NCI-H2171 (cell line): ENCODE results near the gene NHLRC4.

Experiments used
- DNase-seq: peaks from one replicate; lab custom pipeline; 2025; lab: John Stamatoyannopoulos, UW

The NHLRC4 gene

DNA sequence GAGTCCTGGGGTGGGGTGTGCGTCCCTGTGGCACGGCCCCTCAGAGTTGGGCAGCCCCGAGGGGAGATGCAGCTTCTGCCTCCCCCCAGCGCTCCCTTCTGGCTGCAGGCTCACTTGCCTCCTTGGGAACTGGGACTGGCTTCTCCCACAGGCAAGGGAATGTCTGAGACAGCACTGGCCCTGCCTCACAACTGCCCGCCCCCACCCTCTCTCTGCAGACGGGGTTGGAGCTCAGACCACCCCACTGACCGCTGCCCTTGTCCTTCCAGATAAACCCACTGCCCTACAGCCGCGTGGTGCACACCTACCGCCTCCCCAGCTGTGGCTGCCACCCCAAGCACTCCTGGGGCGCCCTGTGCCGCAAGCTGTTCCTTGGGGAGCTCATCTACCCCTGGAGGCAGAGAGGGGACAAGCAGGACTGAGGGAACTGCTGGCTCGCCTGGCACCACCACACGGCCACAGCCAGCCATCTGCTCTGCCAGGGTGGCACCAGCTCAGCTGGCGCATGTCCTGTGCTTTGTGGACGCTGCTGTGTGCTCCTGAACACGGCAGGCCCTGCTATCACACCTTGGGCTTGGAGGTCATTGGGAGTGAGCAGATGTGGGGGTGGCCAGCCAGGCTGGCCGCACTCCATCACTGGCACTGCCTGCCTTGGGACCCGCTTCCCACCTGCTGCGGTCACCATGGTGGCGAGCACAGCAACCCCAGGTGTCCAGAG lies 16.0 kb downstream of the NHLRC4 start:
- no peak for DNase-seq

GRCh38 chr16:583470-583814 lies 16.6 kb downstream of the NHLRC4 start:
- DNase-seq, result no peak

- DNase-seq, result peak; percentile 64
These were observed 17.2 kb downstream of the NHLRC4 start for GRCh38 chr16:583815-584591.

DNA sequence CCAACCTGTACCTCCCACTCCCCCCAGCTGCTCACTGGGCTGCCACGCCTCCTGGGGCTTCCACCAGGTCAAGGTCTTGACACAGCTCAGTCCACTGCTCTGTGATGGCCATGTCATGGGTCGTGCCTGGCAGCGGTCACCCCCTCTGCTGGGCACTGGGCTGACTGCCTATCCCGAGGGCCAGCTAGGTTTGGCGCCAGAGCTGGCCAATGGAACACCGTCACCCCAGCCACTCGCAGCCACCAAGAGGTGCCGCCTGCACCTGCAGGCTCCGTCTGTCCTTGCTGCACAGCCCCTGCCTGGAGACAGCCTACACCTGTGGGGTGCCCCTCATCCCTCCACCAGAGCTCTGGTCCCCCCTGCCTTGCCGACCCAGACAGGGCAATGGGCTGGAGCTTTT lies 18.5 kb downstream of the NHLRC4 start:
- no peak for DNase-seq

DNA sequence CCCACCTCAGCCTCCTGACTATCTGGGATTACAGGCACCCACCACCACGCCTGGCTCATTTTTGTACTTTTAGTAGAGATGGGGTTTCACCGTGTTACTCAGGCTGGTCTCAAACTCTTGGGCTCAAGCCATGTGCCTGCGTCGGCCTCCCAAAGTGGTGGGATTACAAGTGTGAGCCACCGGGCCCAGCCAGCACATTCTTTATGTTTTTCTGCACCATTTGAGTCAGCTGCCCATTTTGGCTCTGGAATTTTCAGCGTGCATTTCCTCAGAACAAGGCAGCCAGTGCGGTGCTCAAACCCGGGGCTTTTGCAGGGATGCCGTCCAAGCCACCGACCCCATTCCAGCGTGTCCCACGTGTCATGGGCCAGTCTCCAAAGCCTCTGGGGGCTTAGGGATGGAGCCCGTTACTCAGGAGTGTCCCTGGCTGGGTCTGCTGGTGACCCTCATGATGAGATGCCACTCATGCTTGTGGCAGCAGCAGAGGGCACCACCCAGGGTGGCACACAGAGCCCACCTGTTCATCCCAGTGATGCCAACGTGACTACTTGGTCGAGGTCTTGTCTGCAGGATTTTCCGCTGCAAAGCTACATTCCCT lies 19.3 kb downstream of the NHLRC4 start:
- DNase-seq, result no peak

DNA sequence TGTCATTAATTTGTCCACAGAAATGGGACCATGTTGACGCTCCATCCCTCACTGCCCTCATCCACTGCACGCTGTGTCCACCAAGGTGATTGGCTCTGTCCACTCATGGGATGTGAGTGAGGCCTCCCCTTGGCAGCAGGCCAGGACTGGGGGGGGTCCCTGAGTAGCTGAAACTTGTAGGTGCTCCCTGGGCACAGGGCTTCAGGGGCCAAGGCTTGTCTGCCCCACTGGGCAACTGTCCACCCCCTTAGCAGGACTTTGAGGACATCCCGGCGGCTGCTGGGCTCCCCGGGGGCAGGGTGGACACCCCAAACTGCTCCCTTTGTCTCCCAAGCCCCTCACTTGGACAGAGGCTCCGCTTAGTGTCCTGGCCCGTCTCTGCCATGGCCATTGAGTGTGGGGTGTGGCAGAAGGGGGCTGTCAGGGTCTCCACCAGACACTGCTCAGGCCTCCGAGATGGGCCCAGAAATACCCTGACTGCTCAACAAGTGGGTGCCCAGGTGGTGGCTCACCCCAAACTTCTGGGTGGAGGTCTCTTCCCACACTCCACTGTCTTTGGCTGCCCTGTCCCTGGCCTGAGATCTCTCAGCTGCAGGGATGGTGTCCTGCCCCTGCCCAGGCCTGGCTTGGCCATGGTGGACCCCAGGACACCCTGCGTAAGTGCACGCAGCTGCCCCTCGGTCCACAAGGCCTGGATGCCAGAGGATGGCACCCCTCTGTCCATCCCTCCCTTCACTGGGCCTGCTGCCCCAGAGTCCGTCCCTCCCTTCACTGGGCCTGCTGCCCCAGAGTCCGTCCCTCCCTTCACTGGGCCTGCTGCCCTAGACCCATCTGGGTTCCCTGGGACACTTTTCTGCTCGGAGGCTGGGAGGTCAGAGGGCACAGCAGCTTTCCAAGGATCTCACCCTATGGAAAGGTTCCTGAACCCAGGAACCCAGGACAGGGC lies 20.1 kb downstream of the NHLRC4 start:
- no peak for DNase-seq

- DNase-seq, result no peak
These were observed 21.8 kb downstream of the NHLRC4 start for GRCh38 chr16:588639-588888.

DNA sequence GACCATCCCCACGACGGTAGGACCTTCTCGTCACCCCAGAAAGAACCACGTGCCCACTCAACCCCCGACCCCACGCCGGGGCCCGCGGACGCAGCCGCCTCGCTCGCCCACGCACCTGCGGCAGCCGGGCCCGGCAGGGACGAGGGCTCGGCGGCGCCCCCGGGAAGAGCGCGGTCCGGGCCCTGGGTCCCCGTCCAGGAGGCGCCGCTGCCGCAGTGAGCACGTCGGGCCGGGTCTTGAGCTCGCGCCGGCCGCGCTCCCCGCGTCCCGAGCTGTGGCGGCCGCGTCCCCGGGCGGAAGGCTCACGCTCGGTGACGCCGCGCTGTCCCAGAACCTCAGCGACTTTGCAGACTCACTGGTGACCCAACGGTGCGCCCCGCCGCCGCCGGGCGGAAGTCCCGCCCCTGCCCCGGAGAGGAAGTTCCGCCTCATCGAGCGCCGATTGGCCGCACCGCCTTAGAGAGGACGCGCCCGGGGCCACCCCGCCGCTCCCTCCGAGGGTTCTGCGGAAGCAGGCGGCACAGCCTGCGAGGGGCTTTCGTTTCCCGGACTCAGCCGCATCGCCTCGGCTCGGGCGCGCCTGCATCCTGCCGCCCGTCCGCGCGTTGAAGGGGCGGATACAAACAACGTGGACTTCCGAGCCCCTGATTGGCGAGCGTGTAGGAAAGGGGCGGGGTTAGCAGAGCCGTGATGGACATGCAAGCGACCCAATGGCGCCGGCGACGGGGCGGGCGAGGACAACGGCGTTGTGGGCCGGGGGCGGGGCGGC lies 22.3 kb downstream of the NHLRC4 start:
- DNase-seq, result peak; percentile 91

- DNase-seq, result peak; percentile 96
These were observed 22.9 kb downstream of the NHLRC4 start, which contains the start of gene RAB40C for GRCh38 chr16:589658-590187. Gene RAB40C (plus strand): TSS chr16:590066. CDS start chr16:590292, 226 bp downstream.

- DNase-seq, result no peak
These were observed 23.5 kb downstream of the NHLRC4 start for GRCh38 chr16:590188-590814.

DNA sequence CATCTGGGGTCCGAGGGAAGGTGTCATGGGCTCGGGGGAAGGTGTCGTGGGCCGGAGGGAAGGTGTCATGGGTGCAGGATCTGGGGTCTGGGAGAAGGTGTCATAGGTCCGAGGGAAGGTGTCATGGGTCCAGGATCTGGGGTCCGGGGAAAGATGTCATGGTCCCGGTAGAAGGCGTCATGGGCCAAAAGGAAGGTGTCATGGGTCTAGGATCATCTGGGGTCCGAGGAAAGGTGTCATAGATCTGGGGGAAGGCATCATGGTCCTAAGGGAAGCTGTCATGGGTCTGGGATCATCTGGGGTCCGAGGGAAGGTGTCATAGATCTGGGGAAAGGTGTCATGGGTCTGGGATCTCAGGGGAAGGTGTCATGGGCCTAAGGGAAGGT lies 24.0 kb downstream of the NHLRC4 start:
- no peak for DNase-seq

DNA sequence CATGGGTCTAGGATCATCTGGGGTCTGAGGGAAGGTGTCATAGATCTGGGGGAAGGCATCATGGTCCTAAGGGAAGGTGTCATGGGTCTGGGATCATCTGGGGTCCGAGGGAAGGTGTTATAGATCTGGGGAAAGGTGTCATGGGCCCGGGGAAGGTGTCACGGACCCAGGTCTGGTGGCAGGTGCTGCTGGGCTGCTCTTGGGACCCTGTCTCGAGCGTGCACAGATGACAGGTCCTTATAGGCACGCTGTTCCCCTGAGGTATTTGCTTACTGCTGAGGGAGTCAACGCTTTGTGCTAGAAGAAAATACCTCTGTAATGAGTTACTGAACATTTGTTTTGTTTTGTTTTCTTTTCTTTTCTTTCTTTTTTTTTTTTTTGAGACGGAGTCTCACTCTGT lies 24.4 kb downstream of the NHLRC4 start:
- no peak for DNase-seq

DNA sequence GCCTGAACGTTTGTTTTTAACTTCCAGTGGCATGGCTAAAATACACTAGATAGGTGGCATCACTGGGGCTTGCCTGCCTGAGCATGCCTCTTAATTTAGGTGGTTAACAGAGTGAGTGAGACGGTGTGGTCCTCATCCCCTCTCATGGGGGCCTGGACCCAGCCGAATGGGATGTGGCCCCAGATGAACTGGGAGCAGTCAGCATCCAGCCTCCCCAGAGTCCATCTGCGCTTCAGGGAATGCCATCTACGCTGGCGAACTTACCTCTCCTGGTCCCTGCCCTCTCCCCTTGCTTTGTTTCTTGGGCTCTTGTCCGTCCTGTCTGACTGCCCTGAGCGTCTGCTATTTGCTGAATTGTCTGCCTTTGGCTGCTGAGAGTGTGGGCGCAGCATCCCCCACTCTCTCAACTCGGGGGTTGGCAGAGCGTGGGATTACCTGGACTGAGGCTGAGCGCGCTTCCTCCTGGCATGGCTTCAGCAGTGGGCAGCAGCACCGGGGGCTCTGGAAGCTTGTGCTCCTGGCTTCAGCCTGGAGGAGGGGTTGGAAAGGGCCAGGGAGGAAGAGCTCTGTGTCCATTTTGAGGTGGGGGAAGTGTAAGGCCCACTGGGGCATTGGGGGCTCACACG lies 25.2 kb downstream of the NHLRC4 start:
- DNase-seq, result no peak

- DNase-seq, result peak; percentile 85
These were observed 25.9 kb downstream of the NHLRC4 start for GRCh38 chr16:592518-593306.

DNA sequence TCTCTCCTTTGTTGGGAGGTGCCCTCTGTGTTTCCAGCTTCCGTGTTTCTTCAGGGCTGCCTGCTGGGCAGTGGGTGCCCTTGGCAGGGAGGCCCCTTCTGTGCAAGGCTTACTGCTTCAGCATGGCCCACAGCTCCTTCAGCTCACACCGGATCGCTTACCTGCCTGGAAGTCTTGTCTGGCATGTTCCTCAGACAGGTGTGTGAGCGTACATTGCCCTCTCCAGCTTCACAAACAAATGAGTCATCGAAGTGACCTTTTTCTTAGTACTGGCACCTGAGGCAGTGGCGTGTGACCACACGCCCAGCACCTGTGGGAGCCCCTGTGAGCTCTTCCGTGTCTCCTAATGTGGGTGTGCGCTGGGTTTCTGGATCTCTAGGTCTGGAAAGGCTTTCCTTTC lies 26.6 kb downstream of the NHLRC4 start:
- DNase-seq, result no peak

DNA sequence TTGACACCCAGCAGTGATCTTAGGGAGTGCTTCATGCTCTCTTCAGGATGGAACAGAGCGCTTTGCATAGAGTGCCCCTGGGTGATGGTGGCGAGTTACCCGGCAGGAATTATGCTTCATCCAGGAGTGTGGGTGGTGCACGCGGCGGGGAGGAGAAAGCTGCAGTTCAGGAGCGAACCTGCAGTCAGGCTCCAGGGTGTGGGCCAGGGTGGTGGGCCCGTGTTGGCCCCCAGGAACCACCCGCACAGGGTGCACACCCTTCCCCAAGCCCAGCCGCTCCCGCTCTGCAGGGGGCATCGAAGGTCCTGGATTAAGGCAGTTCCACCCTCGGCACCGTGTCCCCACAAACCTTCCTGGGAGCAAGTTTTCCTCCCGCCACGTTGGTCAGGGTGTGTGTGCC lies 27.0 kb downstream of the NHLRC4 start:
- DNase-seq, result no peak

GRCh38 chr16:595094-595528 lies 28.3 kb downstream of the NHLRC4 start:
- no peak for DNase-seq

DNA sequence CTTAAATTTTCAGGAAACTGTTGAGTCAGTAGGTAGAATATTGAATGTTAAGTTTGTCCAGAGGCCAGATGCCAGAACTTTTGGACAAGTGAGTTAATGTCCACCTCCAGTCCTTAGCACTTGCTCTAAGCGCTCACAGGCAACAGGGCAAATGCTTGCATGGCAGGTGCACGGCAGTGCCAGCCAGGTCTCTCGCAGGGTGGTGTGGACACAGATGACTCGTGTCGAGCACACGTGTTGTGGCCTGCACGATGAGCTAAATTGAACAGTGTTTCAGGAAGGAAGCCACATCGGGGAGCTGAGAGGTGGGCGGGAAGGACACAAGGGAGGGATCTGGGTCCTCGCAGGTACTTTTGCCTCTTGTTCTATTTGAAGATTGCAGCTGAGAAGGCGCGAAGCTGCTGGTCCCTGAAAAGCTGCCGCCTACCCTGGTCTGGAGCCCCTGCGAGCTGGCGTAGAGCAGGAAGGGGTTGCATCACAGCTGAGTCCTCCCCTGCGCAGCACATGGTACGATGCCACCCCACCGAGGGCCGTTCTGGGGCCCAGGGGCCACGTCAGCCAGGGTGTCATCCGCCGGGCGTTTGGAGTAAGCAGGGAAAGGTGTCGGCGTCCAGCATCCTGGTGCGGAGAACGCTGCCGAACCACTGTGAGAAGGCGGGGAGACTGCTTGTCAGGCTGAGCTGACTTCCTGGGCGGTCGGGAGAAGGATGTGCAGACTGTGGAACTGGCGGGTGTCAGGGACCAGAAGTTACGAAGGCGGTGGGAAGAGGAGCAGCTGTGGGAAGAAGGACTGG lies 29.3 kb downstream of the NHLRC4 start:
- no peak for DNase-seq

GRCh38 chr16:596736-597060 lies 29.9 kb downstream of the NHLRC4 start:
- no peak for DNase-seq
